K562 (cell line): ENCODE measurements around the gene ZFYVE16. TPM values are rescaled to one million over a fixed set of nuclear protein-coding genes. Genes with fewer than 3 reads are reported as not detected.
A peak's percentile ranks its signal among the peaks of the same experiment; 100 is the strongest.

Experiments
- BACH1 ChIP-seq: fragments of 200-800 bp; sonication (Bioruptor generic); IDR thresholded peaks from 2 replicates; pipeline ENCODE4 v1.6.1; 2016; ENCODE audit warnings: missing genetic modification characterization, missing compliant biosample characterization
- BRD9 ChIP-seq: fragments of 450-650 bp; IDR thresholded peaks from 2 replicates; pipeline ENCODE4 v1.6.1; 2018; ENCODE audit warnings: low read depth; ENCODE audit not compliant: partially characterized antibody
- CBFA2T2 ChIP-seq: fragments of 450-650 bp; conservative IDR thresholded peaks from 2 replicates; pipeline ENCODE4 v1.6.1; 2017; ENCODE audit warnings: mild to moderate bottlenecking
- CBX3 ChIP-seq, 2 experiments: IDR thresholded peaks; 1 replicate in 1 of 2; 2 replicates in 1 of 2; pipeline ENCODE4 v1.6.1; 2012; ENCODE audit warnings: inconsistent platforms in 2 of 2, low read length in 2 of 2, borderline replicate concordance in 1 of 2, control low read depth in 1 of 2
- DIDO1 ChIP-seq: fragments of 450-650 bp; IDR thresholded peaks from 2 replicates; pipeline ENCODE4 v1.6.1; 2016; ENCODE audit warnings: low read depth, missing biosample characterization, missing genetic modification characterization
- FOXP4 ChIP-seq: sonication (generic); formaldehyde crosslinking; IDR thresholded peaks from 2 replicates; pipeline ENCODE4 v1.8.0; 2022; ENCODE audit warnings: mild to moderate bottlenecking, missing genetic modification reagents, borderline replicate concordance
- HDAC8 ChIP-seq: fragments of 450-650 bp; IDR thresholded peaks from 2 replicates; pipeline ENCODE4 v1.6.1; 2016; ENCODE audit warnings: mild to moderate bottlenecking, missing genetic modification characterization, moderate library complexity, missing compliant biosample characterization
- HNRNPUL1 ChIP-seq: fragments of 200-400 bp; formaldehyde crosslinking; IDR thresholded peaks from 2 replicates; pipeline ENCODE4 v1.6.1; 2017; ENCODE audit warnings: low read length
- JUNB ChIP-seq: fragments of 450-650 bp; formaldehyde crosslinking; conservative IDR thresholded peaks from 2 replicates; pipeline ENCODE4 v1.4.0; 2020; ENCODE audit warnings: mild to moderate bottlenecking
- MYBL2 ChIP-seq, 2 experiments: fragments of 450-650 bp in 1 of 2; sonication (generic) in 1 of 2; formaldehyde crosslinking in 1 of 2; IDR thresholded peaks; 2 replicates each; pipeline versions ENCODE4 v1.6.1 to v1.8.1; 2017 to 2022; ENCODE audit warnings: borderline replicate concordance in 1 of 2, inconsistent platforms in 1 of 2, low read depth in 1 of 2, mild to moderate bottlenecking in 1 of 2, missing genetic modification reagents in 1 of 2, moderate library complexity in 1 of 2
- ZBTB1 ChIP-seq: sonication (generic); formaldehyde crosslinking; IDR thresholded peaks from 2 replicates; pipeline ENCODE4 v1.8.1; 2023; ENCODE audit warnings: missing genetic modification reagents, low read depth, mild to moderate bottlenecking, borderline replicate concordance
- ZNF121 ChIP-seq: sonication (generic); formaldehyde crosslinking; conservative IDR thresholded peaks from 2 replicates; pipeline ENCODE4 v1.8.0; 2022; ENCODE audit warnings: missing genetic modification reagents
- ZNF239 ChIP-seq: fragments of 250-450 bp; sonication (Bioruptor Pico); IDR thresholded peaks from 2 replicates; pipeline ENCODE4 v1.4.0; 2020; ENCODE audit warnings: mild to moderate bottlenecking
- ZNF507 ChIP-seq: conservative IDR thresholded peaks from 2 replicates; pipeline ENCODE4 v1.6.1; 2017; ENCODE audit warnings: missing genetic modification characterization, missing compliant biosample characterization
- polyA plus RNA-seq, 8 experiments: library from polyadenylated mRNA; depleted of rRNA in 4 of 8; stranded (reverse) in 5 of 8; unstranded in 3 of 8; fragments of >200 nt; fragmentation: Nextera tagmentation in 2 of 8; fragmentation: Illumina TruSeq in 1 of 8; extraction: Ambion mirVana in 2 of 8; extraction: Trizol in 1 of 8; gene quantifications; 2 replicates each; pipeline versions ENCODE4 v1.2.1 to v1.2.3, GENCODE V29; 2011 to 2014; ENCODE audit warnings: inconsistent platforms in 1 of 8, missing spikeins in 1 of 8
- total RNA-seq, 7 experiments: library from RNA; depleted of rRNA in 6 of 7; stranded (reverse); fragments of >200 nt in 6 of 7; fragmentation: Illumina TruSeq in 2 of 7; extraction: Trizol in 2 of 7; gene quantifications; 2 replicates each; pipeline versions ENCODE4 v1.2.1 to v1.2.3, GENCODE V29; 2011 to 2021; ENCODE audit warnings: low replicate concordance in 1 of 7
- TF ChIP-seq, protein P1 (sequence below): fragments of 450-650 bp; IDR thresholded peaks from 2 replicates; pipeline ENCODE4 v1.6.1; 2016; ENCODE audit warnings: missing biosample characterization, missing genetic modification characterization
- TF ChIP-seq, protein P2 (sequence below): fragments of 450-650 bp; IDR thresholded peaks from one replicate; pipeline ENCODE4 v1.6.1; 2018; ENCODE audit warnings: mild to moderate bottlenecking, moderate library complexity; ENCODE audit not compliant: partially characterized antibody
- TF ChIP-seq, protein P3 (sequence below), 2 experiments: fragments of 450-650 bp in 1 of 2; sonication (generic) in 1 of 2; formaldehyde crosslinking in 1 of 2; IDR thresholded peaks in 1 of 2; conservative IDR thresholded peaks in 1 of 2; 2 replicates each; pipeline versions ENCODE4 v1.6.1 to v1.8.1; 2016 to 2023; ENCODE audit warnings: mild to moderate bottlenecking in 2 of 2, moderate library complexity in 2 of 2, inconsistent platforms in 1 of 2, missing genetic modification reagents in 1 of 2
- TF ChIP-seq, protein P4 (sequence below), 2 experiments: IDR thresholded peaks in 1 of 2; conservative IDR thresholded peaks in 1 of 2; 2 replicates each; pipeline ENCODE4 v1.6.1; 2016; ENCODE audit warnings: low read depth in 2 of 2, mild to moderate bottlenecking in 1 of 2, missing compliant biosample characterization in 1 of 2, missing genetic modification characterization in 1 of 2, moderate library complexity in 1 of 2

ZFYVE16 gene
- total and polyA plus RNA-seq, 9 of the 15 experiments (the other 6 are each of a cell fraction or from before 2014, with no cell fraction given): 6.0 to 18.9 (median 12.5) TPM

GRCh38 chr5:80399526-80400239, 8.2 kb upstream of the ZFYVE16 start (continued):
- no peak for TF ChIP-seq HDAC8 (tag)
- TF ChIP-seq ZNF121 (CRISPR knock-in tag): no peak
- no peak for TF ChIP-seq ZNF507
- no peak for TF ChIP-seq CBX3 (IDR thresholded peaks at IDR 0.05; ENCODE audit: borderline replicate concordance in 1 of 2, low read length in 2 of 2)
- TF ChIP-seq BRD9: no peak
- TF ChIP-seq ZNF239 (CRISPR knock-in tag): 0 out of 2 replicates have a peak, but pooled peaks have one; percentile 9
- TF ChIP-seq FOXP4 (CRISPR knock-in tag): no peak
- TF ChIP-seq MYBL2 (IDR thresholded peaks at IDR 0.05; ENCODE audit: low read depth): no peak
- no peak for TF ChIP-seq MYBL2 (CRISPR knock-in tag; IDR thresholded peaks at IDR 0.05; ENCODE audit: borderline replicate concordance)
- TF ChIP-seq DIDO1 (tag): no peak
- TF ChIP-seq BACH1 (tag): peak; percentile 95
- no peak for TF ChIP-seq ZBTB1 (CRISPR knock-in tag)
- TF ChIP-seq JUNB: no peak
- TF ChIP-seq, protein P1, sequence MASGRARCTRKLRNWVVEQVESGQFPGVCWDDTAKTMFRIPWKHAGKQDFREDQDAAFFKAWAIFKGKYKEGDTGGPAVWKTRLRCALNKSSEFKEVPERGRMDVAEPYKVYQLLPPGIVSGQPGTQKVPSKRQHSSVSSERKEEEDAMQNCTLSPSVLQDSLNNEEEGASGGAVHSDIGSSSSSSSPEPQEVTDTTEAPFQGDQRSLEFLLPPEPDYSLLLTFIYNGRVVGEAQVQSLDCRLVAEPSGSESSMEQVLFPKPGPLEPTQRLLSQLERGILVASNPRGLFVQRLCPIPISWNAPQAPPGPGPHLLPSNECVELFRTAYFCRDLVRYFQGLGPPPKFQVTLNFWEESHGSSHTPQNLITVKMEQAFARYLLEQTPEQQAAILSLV: peak; percentile 78
- TF ChIP-seq, protein P2, sequence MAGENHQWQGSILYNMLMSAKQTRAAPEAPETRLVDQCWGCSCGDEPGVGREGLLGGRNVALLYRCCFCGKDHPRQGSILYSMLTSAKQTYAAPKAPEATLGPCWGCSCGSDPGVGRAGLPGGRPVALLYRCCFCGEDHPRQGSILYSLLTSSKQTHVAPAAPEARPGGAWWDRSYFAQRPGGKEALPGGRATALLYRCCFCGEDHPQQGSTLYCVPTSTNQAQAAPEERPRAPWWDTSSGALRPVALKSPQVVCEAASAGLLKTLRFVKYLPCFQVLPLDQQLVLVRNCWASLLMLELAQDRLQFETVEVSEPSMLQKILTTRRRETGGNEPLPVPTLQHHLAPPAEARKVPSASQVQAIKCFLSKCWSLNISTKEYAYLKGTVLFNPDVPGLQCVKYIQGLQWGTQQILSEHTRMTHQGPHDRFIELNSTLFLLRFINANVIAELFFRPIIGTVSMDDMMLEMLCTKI: no peak
- no peak for TF ChIP-seq CBFA2T2
- TF ChIP-seq, protein P3, sequence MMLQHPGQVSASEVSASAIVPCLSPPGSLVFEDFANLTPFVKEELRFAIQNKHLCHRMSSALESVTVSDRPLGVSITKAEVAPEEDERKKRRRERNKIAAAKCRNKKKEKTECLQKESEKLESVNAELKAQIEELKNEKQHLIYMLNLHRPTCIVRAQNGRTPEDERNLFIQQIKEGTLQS (IDR thresholded peaks at IDR 0.05): peak; percentile 97
- TF ChIP-seq, protein P3 (CRISPR knock-in tag; conservative IDR thresholded peaks at IDR 0.05): 0 out of 2 replicates have a peak, but pooled peaks have one; percentile 33
- TF ChIP-seq HNRNPUL1: no peak
- TF ChIP-seq, protein P4, sequence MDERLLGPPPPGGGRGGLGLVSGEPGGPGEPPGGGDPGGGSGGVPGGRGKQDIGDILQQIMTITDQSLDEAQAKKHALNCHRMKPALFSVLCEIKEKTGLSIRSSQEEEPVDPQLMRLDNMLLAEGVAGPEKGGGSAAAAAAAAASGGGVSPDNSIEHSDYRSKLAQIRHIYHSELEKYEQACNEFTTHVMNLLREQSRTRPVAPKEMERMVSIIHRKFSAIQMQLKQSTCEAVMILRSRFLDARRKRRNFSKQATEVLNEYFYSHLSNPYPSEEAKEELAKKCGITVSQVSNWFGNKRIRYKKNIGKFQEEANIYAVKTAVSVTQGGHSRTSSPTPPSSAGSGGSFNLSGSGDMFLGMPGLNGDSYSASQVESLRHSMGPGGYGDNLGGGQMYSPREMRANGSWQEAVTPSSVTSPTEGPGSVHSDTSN (CRISPR knock-in tag; IDR thresholded peaks at IDR 0.05; ENCODE audit: low read depth): no peak
- TF ChIP-seq, protein P4 (tag; conservative IDR thresholded peaks at IDR 0.05; ENCODE audit: low read depth): peak; percentile 42
